Measurements from ENCODE around the gene S100A7.

S100A7 gene

DNA sequence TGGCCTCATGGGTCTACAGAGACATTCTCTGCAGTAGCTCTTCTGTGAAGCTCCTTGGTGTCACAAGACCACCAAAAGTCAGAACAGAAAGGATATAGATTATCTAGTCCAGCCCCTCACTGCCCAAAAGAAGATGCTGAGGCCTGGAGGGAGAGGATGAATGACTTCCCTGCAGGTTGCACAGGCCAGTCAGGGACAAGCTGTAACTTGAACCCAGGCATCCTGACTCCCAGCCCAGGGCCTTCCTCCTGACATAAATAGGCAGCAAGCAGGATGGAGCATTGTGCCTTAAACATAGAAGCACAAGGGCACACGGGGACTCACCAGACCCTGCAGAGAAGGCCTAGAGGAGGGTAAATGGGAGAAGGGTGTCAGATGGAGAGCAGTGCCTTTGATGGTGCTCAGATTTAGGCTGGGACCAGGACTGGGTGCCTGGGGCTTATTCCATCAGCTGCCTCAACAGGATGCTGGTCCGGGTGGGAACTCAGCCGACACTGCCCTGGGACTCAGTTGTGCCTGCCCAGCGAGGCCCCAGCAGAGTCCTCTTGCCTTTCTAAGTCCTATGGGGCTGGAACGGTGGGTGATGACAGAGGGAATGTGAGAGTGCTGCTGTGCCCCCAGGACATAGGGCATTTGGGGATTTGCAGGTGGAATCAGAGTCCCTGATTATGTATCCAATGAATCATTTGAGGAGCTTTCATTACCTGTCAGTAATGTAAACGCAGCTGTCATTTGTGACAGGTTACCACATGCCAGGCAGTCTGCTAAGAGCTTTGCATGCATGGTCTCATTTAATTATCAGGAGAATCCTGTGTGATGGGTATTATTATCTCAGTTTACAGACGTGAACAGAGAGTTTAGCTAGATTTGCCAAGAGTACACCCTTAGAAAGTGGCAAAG, 30.9 kb downstream of the S100A7 start:
- peaks cover 10% of the 10 kb centered on the region for H3K27me3 Mint-ChIP-seq (ENCODE audit: low read depth)
- H3K4me3 Mint-ChIP-seq: no peak overlapping the region
- no peaks in the 10 kb centered on the region for H3K9me3 Mint-ChIP-seq
- H3K4me1 Mint-ChIP-seq: no peaks in the 10 kb centered on the region
- TF ChIP-seq CTCF (IDR thresholded peaks at IDR 0.05; ENCODE audit: unreplicated experiment in 3 of 3): no peak
- H3K27ac Mint-ChIP-seq: no peak overlapping the region
- no peaks in the 10 kb centered on the region for H3K36me3 Mint-ChIP-seq (ENCODE audit: low read depth)

DNA sequence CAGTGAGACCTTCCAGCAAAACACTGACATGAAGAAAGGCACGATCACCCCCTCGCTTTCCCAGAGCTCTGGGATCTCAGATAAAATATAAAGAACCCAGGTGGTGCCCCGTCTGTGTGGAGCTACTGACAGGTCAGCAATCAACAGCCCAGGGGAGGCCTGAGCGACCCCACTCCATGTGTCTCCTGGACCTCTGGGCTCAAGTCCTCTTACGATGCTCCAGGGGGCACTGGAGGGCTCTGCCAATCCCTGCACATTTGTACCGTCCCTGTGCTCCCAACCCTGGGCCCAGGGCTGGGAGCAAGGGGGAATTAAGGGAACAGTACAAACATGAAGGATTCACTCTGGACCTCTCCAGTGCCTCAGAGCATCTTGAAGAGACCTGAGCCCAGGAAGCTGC, 31.7 kb downstream of the S100A7 start:
- no peaks in the 10 kb centered on the region for H3K36me3 Mint-ChIP-seq (ENCODE audit: low read depth)
- peaks cover 10% of the 10 kb centered on the region for H3K27me3 Mint-ChIP-seq (ENCODE audit: low read depth)
- no peaks in the 10 kb centered on the region for H3K9me3 Mint-ChIP-seq
- H3K4me1 Mint-ChIP-seq: no peaks in the 10 kb centered on the region
- no peak overlapping the region for H3K27ac Mint-ChIP-seq
- TF ChIP-seq CTCF (IDR thresholded peaks at IDR 0.05; ENCODE audit: unreplicated experiment in 3 of 3): no peak
- no peak overlapping the region for H3K4me3 Mint-ChIP-seq

DNA sequence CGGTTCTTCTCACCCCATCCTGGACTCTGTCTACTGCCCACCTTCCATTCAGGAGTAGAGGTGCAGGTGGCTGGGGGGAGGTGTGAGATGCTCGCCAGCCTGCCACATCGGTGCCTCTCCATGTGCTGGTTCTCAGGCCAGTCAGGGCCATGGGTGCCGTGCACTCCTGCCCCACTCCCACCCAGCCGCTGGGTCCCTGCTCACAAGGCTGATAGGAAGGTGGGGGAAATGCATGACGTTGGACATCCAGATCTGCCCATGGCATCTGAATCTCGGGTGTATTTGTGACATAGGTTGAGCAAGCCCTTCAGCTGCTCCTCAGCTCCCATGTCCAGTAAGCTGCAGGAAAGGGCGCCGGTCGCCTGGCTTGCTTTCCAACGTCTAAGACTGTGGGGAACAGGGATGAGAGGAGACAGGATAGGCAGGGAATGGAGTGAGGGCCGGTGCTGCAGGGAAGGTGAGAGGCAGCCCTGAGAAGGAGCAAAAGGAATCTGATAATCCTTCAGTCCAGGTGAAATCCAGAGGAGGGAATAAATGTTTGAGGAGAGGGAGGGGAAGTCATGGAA, 32.3 kb downstream of the S100A7 start:
- H3K36me3 Mint-ChIP-seq (ENCODE audit: low read depth): no peaks in the 10 kb centered on the region
- no peak overlapping the region for H3K4me3 Mint-ChIP-seq
- H3K4me1 Mint-ChIP-seq: no peaks in the 10 kb centered on the region
- peaks cover 10% of the 10 kb centered on the region for H3K27me3 Mint-ChIP-seq (ENCODE audit: low read depth)
- no peak overlapping the region for H3K27ac Mint-ChIP-seq
- TF ChIP-seq CTCF (IDR thresholded peaks at IDR 0.05; ENCODE audit: unreplicated experiment in 3 of 3): no peak
- H3K9me3 Mint-ChIP-seq: no peaks in the 10 kb centered on the region

DNA sequence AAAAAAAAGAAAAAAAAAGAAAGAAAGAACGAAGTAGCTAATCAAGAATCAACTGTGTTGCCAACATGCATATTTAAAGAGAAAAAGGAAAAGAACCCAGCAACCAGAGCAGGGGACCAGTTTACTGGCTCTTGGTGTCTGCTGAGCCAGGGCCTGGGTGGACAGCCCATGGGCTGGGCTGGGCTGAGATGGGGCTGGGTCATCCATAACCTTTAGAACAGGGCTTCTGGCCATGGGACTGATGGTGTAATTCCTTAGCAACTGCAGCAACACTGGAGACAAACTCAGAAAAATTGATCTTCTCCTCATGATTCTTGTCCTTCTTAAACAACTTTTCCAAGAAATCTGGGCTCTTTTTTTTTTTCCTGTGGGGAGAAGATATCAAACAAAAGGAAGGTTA, 33.6 kb downstream of the S100A7 start:
- H3K27ac Mint-ChIP-seq: no peak overlapping the region
- no peaks in the 10 kb centered on the region for H3K9me3 Mint-ChIP-seq
- H3K4me3 Mint-ChIP-seq: no peak overlapping the region
- peaks cover 7% of the 10 kb centered on the region for H3K27me3 Mint-ChIP-seq (ENCODE audit: low read depth)
- H3K4me1 Mint-ChIP-seq: no peaks in the 10 kb centered on the region
- TF ChIP-seq CTCF (IDR thresholded peaks at IDR 0.05; ENCODE audit: unreplicated experiment in 3 of 3): no peak
- no peaks in the 10 kb centered on the region for H3K36me3 Mint-ChIP-seq (ENCODE audit: low read depth)

GRCh38 chr1:153422450-153423068, 37.9 kb downstream of the S100A7 start:
- no peaks in the 10 kb centered on the region for H3K9me3 Mint-ChIP-seq
- H3K27me3 Mint-ChIP-seq (ENCODE audit: low read depth): peaks cover 10% of the 10 kb centered on the region
- H3K4me3 Mint-ChIP-seq: no peak overlapping the region
- no peaks in the 10 kb centered on the region for H3K36me3 Mint-ChIP-seq (ENCODE audit: low read depth)
- no peak for TF ChIP-seq CTCF (IDR thresholded peaks at IDR 0.05; ENCODE audit: unreplicated experiment in 3 of 3)
- no peak overlapping the region for H3K27ac Mint-ChIP-seq
- no peaks in the 10 kb centered on the region for H3K4me1 Mint-ChIP-seq

Data from nephron (organoid).